ENCODE results near the gene NEUROG2.

NEUROG2 gene

GRCh38 chr4:112472318-112472717 is 43.7 kb downstream of the NEUROG2 start:
- no peak for DNase-seq
